OCI-LY7 (cell line): ENCODE measurements around the gene SLC25A26. TPM values are rescaled to one million over a fixed set of nuclear protein-coding genes. Genes with fewer than 3 reads are reported as not detected.

ENCODE experiments used
- BruUV-seq: library from RNA; stranded (reverse); fragments of 400-500 nt; replicated peaks from 2 replicates; lab custom pipeline; 2021; lab: Mats Ljungman, UMichigan
- CTCF ChIA-PET: fragments of 300-600 bp; sonication (Branson Sonifier 250); formaldehyde crosslinking; loops from one replicate; lab custom pipeline; 2022; ENCODE audit warnings: antibody characterized with exemption; ENCODE audit not compliant: unreplicated experiment; lab: Charles Lee
- POLR2A ChIA-PET: fragments of 300-600 bp; sonication (Branson Sonifier 250); formaldehyde crosslinking; loops from one replicate; lab custom pipeline; 2022; ENCODE audit warnings: antibody characterized with exemption; lab: Charles Lee
- DNase-seq: peaks from one replicate; pipeline ENCODE4 v3.0.0-alpha.2; 2015; ENCODE audit warnings: low spot score
- H2AFZ ChIP-seq: fragments of 200-600 bp; sonication (generic), shearing (Covaris generic); 2 replicates; pipeline ENCODE4 v1.6.1; 2014; ENCODE audit warnings: mild to moderate bottlenecking, antibody characterized with exemption, low read length, moderate library complexity
- H3K27ac ChIP-seq: fragments of 200-600 bp; sonication (generic); 2 replicates; pipeline ENCODE4 v1.5.1; 2014; ENCODE audit warnings: mixed run types, low read depth, mild to moderate bottlenecking, moderate library complexity, low read length, inconsistent platforms; ENCODE audit not compliant: poor library complexity, severe bottlenecking
- H3K36me3 ChIP-seq: fragments of 200-600 bp; sonication (generic); 2 replicates; pipeline ENCODE4 v1.6.1; 2014; ENCODE audit warnings: mild to moderate bottlenecking, antibody characterized with exemption, low read length, moderate library complexity, mixed read lengths; ENCODE audit not compliant: insufficient read depth
- H3K4me1 ChIP-seq: fragments of 200-600 bp; sonication (generic); 2 replicates; pipeline ENCODE4 v1.5.1; 2014; ENCODE audit warnings: mild to moderate bottlenecking, low read length; ENCODE audit not compliant: insufficient read depth, poor library complexity, severe bottlenecking
- H3K4me2 ChIP-seq: fragments of 200-600 bp; sonication (generic); 2 replicates; pipeline ENCODE4 v1.6.1; 2014; ENCODE audit warnings: mild to moderate bottlenecking, low read length
- H3K4me3 ChIP-seq: fragments of 200-600 bp; sonication (generic); 2 replicates; pipeline ENCODE4 v1.5.1; 2014; ENCODE audit warnings: mild to moderate bottlenecking, low read depth, low read length; ENCODE audit not compliant: poor library complexity, severe bottlenecking
- H3K79me2 ChIP-seq: fragments of 200-600 bp; sonication (generic); 2 replicates; pipeline ENCODE4 v1.6.1; 2016; ENCODE audit warnings: low read depth, mild to moderate bottlenecking, low read length, moderate library complexity, mixed read lengths; ENCODE audit not compliant: insufficient read depth
- H3K9me2 ChIP-seq: fragments of 200-600 bp; sonication (generic); 2 replicates; pipeline ENCODE4 v1.6.1; 2016; ENCODE audit warnings: mild to moderate bottlenecking, low read length, mixed read lengths; ENCODE audit not compliant: insufficient read depth
- H3K9me3 ChIP-seq: fragments of 200-600 bp; sonication (generic); 2 replicates; pipeline ENCODE4 v1.6.1; 2014; ENCODE audit warnings: mild to moderate bottlenecking, mixed run types, low read length, mixed read lengths
- H4K20me1 ChIP-seq: fragments of 200-600 bp; sonication (generic); 2 replicates; pipeline ENCODE4 v1.6.1; 2014; ENCODE audit warnings: mild to moderate bottlenecking, antibody characterized with exemption, low read length, moderate library complexity, mixed read lengths; ENCODE audit not compliant: insufficient read depth
- CTCF ChIP-seq: fragments of 200-600 bp; sonication (generic); conservative IDR thresholded peaks from 2 replicates; pipeline ENCODE4 v1.5.1; 2014; ENCODE audit warnings: mild to moderate bottlenecking, antibody characterized with exemption, low read length, moderate library complexity, mixed read lengths
- EZH2phosphoT487 ChIP-seq: fragments of 200-600 bp; sonication (generic); IDR thresholded peaks from 2 replicates; pipeline ENCODE4 v1.6.1; 2018; ENCODE audit warnings: low read depth, borderline replicate concordance, mild to moderate bottlenecking, mixed run types, antibody characterized with exemption, low read length, moderate library complexity, mixed read lengths
- intact Hi-C: fragments of 100-400 bp; cut with micrococcal nuclease; formaldehyde crosslinking; loops from one replicate; pipeline ENCODE4 v1.10.0; 2022; ENCODE audit not compliant: unreplicated experiment
- total RNA-seq, 2 experiments: library from RNA; depleted of rRNA in 1 of 2; stranded (reverse); fragments of >200 nt in 1 of 2; shearing (Covaris generic) in 1 of 2; gene quantifications; 2 replicates each; pipeline ENCODE4 v1.2.3, GENCODE V29; 2014 to 2022

The SLC25A26 gene
- total RNA-seq, 2 experiments from 2014 or later: 9.8 to 14.2 TPM

- intact Hi-C loops: no loop called here
Measured at GRCh38 chr3:66199089-66199473, 21.7 kb upstream of the SLC25A26 start.

GRCh38 chr3:66200147-66200546, 20.7 kb upstream of the SLC25A26 start:
- TF ChIP-seq CTCF (no peak), EZH2phosphoT487 (no peak)
- no TSS peak for BruUV-seq

More at GRCh38 chr3:66199089-66199473, 21.7 kb upstream of the SLC25A26 start:
- H3K9me2 ChIP-seq: no peaks in the 10 kb centered on the region
- CTCF ChIA-PET: no interaction called here
- H3K4me2 ChIP-seq: no peak overlapping the region
- POLR2A ChIA-PET: no interaction called here
- TF ChIP-seq CTCF (no peak), EZH2phosphoT487 (no peak)
- no peaks in the 10 kb centered on the region for H4K20me1 ChIP-seq
- H3K4me1 ChIP-seq: no peaks in the 10 kb centered on the region
- H3K79me2 ChIP-seq: no peaks in the 10 kb centered on the region
- no peak overlapping the region for H3K27ac ChIP-seq
- no peak overlapping the region for H3K4me3 ChIP-seq
- no peak overlapping the region for H2AFZ ChIP-seq
- no peaks in the 10 kb centered on the region for H3K9me3 ChIP-seq
- no TSS peak for BruUV-seq
- no peak for DNase-seq
- H3K36me3 ChIP-seq: no peaks in the 10 kb centered on the region

GRCh38 chr3:66200786-66201185, 20.0 kb upstream of the SLC25A26 start:
- no peaks in the 10 kb centered on the region for H3K36me3 ChIP-seq
- H3K27ac ChIP-seq: no peak overlapping the region
- intact Hi-C loops: no loop called here
- POLR2A ChIA-PET: interaction anchor here (0.6 kb wide), 1 partner anchor 81 kb away, joined by 6 read pairs; no protein-coding TSS in a partner anchor
- CTCF ChIA-PET: no interaction called here
- no peaks in the 10 kb centered on the region for H3K9me2 ChIP-seq
- H3K4me3 ChIP-seq: no peak overlapping the region
- H2AFZ ChIP-seq: no peak overlapping the region
- no peaks in the 10 kb centered on the region for H3K9me3 ChIP-seq
- BruUV-seq: no TSS peak
- H3K79me2 ChIP-seq: no peaks in the 10 kb centered on the region
- no peaks in the 10 kb centered on the region for H4K20me1 ChIP-seq
- H3K4me2 ChIP-seq: no peak overlapping the region
- TF ChIP-seq CTCF (no peak), EZH2phosphoT487 (no peak)
- H3K4me1 ChIP-seq: no peaks in the 10 kb centered on the region
- DNase-seq: no peak

More at GRCh38 chr3:66200147-66200546, 20.7 kb upstream of the SLC25A26 start:
- intact Hi-C loops: no loop called here
- Histone ChIP-seq H3K9me3 (no peaks in the 10 kb centered on the region), H3K4me2 (no peak overlapping the region), H4K20me1 (no peaks in the 10 kb centered on the region), H3K4me3 (no peak overlapping the region), H3K4me1 (no peaks in the 10 kb centered on the region), H3K79me2 (no peaks in the 10 kb centered on the region), H2AFZ (no peak overlapping the region), H3K36me3 (no peaks in the 10 kb centered on the region), H3K27ac (no peak overlapping the region), H3K9me2 (no peaks in the 10 kb centered on the region)
- CTCF ChIA-PET: no interaction called here
- POLR2A ChIA-PET: interaction anchor here (0.6 kb wide), 1 partner anchor 22 kb away, joined by 3 read pairs; no protein-coding TSS in a partner anchor
- DNase-seq: no peak
